GM23338 (cell line): ENCODE data around the gene TTC33. TPM values are rescaled to one million over a fixed set of nuclear protein-coding genes. Genes with fewer than 3 reads are reported as not detected.

Source experiments
- ATAC-seq: fragments of 200-7000 bp; cut with Tn5 transposase; 3 replicates; pipeline ENCODE4 v1.9.1; 2020
- DNase-seq: peaks from one replicate; pipeline ENCODE4 v3.0.0-alpha.2; 2015; ENCODE audit warnings: low spot score
- H2AFZ ChIP-seq: fragments of 200-600 bp; sonication (generic); 2 replicates; pipeline ENCODE4 v1.8.0; 2016; ENCODE audit warnings: antibody characterized with exemption, mild to moderate bottlenecking, moderate library complexity
- H3F3A ChIP-seq: fragments of 200-600 bp; sonication (generic); replicated peaks from 2 replicates; pipeline ENCODE4 v1.8.0; 2017; ENCODE audit warnings: antibody characterized with exemption, mixed run types, low read depth
- H3K27ac ChIP-seq: fragments of 200-600 bp; sonication (generic); 2 replicates; pipeline ENCODE4 v1.6.1; 2016; ENCODE audit warnings: low read depth
- H3K27me3 ChIP-seq: fragments of 200-600 bp; sonication (generic); 2 replicates; pipeline ENCODE4 v1.8.0; 2016; ENCODE audit warnings: mild to moderate bottlenecking, mixed run types, moderate library complexity; ENCODE audit not compliant: insufficient read depth
- H3K36me3 ChIP-seq: fragments of 200-600 bp; sonication (generic); 2 replicates; pipeline ENCODE4 v1.8.0; 2016; ENCODE audit warnings: mild to moderate bottlenecking; ENCODE audit not compliant: insufficient read depth
- H3K4me1 ChIP-seq: fragments of 200-600 bp; sonication (generic); 2 replicates; pipeline ENCODE4 v1.8.0; 2016; ENCODE audit warnings: mild to moderate bottlenecking, moderate library complexity; ENCODE audit not compliant: insufficient read depth
- H3K4me2 ChIP-seq: fragments of 200-600 bp; sonication (generic); 2 replicates; pipeline ENCODE4 v1.7.1; 2017; ENCODE audit warnings: mixed run types
- H3K4me3 ChIP-seq: fragments of 200-600 bp; sonication (generic); 2 replicates; pipeline ENCODE4 v1.6.1; 2016; ENCODE audit warnings: mixed run types
- H3K79me2 ChIP-seq: fragments of 200-600 bp; sonication (generic); replicated peaks from 2 replicates; pipeline ENCODE4 v1.8.0; 2017; ENCODE audit warnings: mild to moderate bottlenecking; ENCODE audit not compliant: insufficient read depth
- H3K9me2 ChIP-seq: fragments of 200-600 bp; sonication (generic); 2 replicates; pipeline ENCODE4 v1.8.0; 2017; ENCODE audit not compliant: insufficient read depth
- H4K20me1 ChIP-seq: fragments of 200-600 bp; sonication (generic); replicated peaks from 2 replicates; pipeline ENCODE4 v1.8.0; 2017; ENCODE audit warnings: mild to moderate bottlenecking; ENCODE audit not compliant: insufficient read depth
- H3K27ac Mint-ChIP-seq: 2 replicates; pipeline ENCODE4 v1.8.0; 2020; ENCODE audit warnings: inconsistent platforms, mild to moderate bottlenecking, moderate library complexity, mixed read lengths
- H3K27me3 Mint-ChIP-seq: 3 replicates; pipeline ENCODE4 v1.8.0; 2022; ENCODE audit warnings: low read depth, mild to moderate bottlenecking, moderate library complexity, mixed read lengths, inconsistent platforms; ENCODE audit not compliant: insufficient read depth, poor library complexity
- H3K36me3 Mint-ChIP-seq: 3 replicates; pipeline ENCODE4 v1.8.0; 2021; ENCODE audit warnings: low read depth, mild to moderate bottlenecking, inconsistent platforms, moderate library complexity, mixed read lengths
- H3K4me1 Mint-ChIP-seq: 3 replicates; pipeline ENCODE4 v1.8.0; 2020; ENCODE audit warnings: mild to moderate bottlenecking, inconsistent platforms, mixed read lengths
- H3K4me3 Mint-ChIP-seq: 3 replicates; pipeline ENCODE4 v1.8.0; 2021; ENCODE audit warnings: moderate library complexity, mild to moderate bottlenecking, inconsistent platforms, mixed read lengths
- H3K9me3 Mint-ChIP-seq: 3 replicates; pipeline ENCODE4 v1.8.0; 2020; ENCODE audit warnings: moderate library complexity, mild to moderate bottlenecking, inconsistent platforms, mixed read lengths
- EZH2 ChIP-seq: fragments of 200-600 bp; sonication (generic); IDR thresholded peaks from one replicate; pipeline ENCODE4 v1.8.0; 2017; ENCODE audit warnings: antibody characterized with exemption, mild to moderate bottlenecking, low read depth; ENCODE audit not compliant: unreplicated experiment
- EZH2phosphoT487 ChIP-seq: fragments of 200-600 bp; sonication (generic); IDR thresholded peaks from one replicate; pipeline ENCODE4 v1.8.1; 2018; ENCODE audit warnings: antibody characterized with exemption; ENCODE audit not compliant: unreplicated experiment
- JUNB ChIP-seq: IDR thresholded peaks from one replicate; pipeline ENCODE4 v1.6.1; 2016; ENCODE audit warnings: antibody characterized with exemption; ENCODE audit not compliant: unreplicated experiment
- NANOG ChIP-seq: IDR thresholded peaks from 2 replicates; pipeline ENCODE4 v1.6.1; 2016; ENCODE audit warnings: antibody characterized with exemption, borderline replicate concordance
- POLR2AphosphoS5 ChIP-seq: IDR thresholded peaks from 2 replicates; pipeline ENCODE4 v1.6.1; 2016; ENCODE audit warnings: antibody characterized with exemption, low read depth
- REST ChIP-seq: IDR thresholded peaks from one replicate; pipeline ENCODE4 v1.6.1; 2018; ENCODE audit warnings: antibody characterized with exemption; ENCODE audit not compliant: unreplicated experiment
- ZNF114 ChIP-seq: fragments of 250-450 bp; sonication (Bioruptor Pico); IDR thresholded peaks from 2 replicates; pipeline ENCODE4 v1.5.0; 2020; ENCODE audit warnings: mild to moderate bottlenecking, moderate library complexity
- ZNF462 ChIP-seq: fragments of 250-450 bp; sonication (Bioruptor Pico); IDR thresholded peaks from 2 replicates; pipeline ENCODE4 v1.5.0; 2020; ENCODE audit warnings: mild to moderate bottlenecking, moderate library complexity
- polyA plus RNA-seq: library from polyadenylated mRNA; unstranded; fragments of >200 nt; fragmentation: Nextera tagmentation; extraction: Ambion mirVana; gene quantifications from 2 replicates; pipeline ENCODE4 v1.2.1, GENCODE V29; 2016
- total RNA-seq: library from RNA; depleted of rRNA; stranded (reverse); fragments of >200 nt; shearing (Covaris generic); gene quantifications from 2 replicates; pipeline ENCODE4 v1.2.3, GENCODE V29; 2014
- TF ChIP-seq, protein P1 (sequence below): IDR thresholded peaks from 2 replicates; pipeline ENCODE4 v1.6.1; 2016; ENCODE audit warnings: antibody characterized with exemption

Gene TTC33
- total and polyA plus RNA-seq, 2 experiments from 2014 or later: 4.1 to 11.5 TPM

DNA sequence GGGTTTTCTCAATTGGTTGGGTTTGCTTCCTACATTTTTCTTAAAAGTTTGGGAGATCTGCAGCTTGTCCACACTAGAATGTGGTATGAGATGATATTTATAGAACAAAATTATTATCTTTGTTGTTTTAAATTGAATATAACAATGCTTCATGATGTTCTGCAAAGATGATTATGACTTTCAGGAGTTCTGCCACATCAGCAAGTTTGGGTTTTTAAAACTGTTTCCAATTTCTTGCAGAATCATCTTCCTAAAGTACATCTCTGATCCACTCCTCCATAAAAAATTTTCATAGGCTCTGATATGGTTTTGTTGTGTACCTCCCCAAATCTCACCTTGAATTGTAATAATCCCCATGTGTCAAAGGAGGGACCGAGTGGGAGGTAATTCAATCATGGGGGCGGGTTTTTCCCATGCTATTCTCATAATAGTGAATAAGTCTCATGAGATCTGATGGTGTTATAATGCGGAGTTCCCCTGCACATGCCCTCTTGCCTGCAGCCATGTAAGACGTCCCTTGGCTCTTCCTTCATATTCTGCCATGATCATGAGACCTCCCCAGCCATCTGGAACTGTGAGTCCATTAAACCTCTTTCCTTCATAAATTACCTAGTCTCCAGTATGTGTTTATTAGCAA is 195.2 kb downstream of the TTC33 start (continued):
- TF ChIP-seq REST: no peak
- no peak for TF ChIP-seq EZH2
- TF ChIP-seq JUNB: no peak
- no peak for TF ChIP-seq EZH2phosphoT487

DNA sequence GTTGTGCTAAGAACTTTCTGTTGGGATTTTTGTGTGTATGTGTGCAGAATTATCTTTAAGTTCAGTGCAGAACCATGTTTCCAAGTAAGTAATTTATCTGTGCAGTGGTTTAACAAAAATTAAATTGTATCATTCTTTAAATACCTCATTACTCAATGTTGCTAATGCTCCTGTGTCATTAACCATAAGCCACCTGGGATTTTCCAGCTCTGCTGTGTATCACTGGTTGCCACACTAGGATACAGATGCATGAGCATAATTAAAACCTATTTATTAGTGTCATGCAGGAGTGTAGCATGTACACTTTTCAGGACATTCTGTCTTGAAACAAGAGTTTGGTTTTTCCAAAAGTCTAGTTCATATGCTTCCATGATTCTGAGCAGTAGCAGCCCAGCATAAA is 196.5 kb downstream of the TTC33 start:
- TF ChIP-seq JUNB (no peak), ZNF114 (CRISPR knock-in tag) (no peak), POLR2AphosphoS5 (no peak), EZH2phosphoT487 (no peak), EZH2 (no peak), NANOG (no peak), ZNF462 (CRISPR knock-in tag) (no peak)
- TF ChIP-seq, protein P1, sequence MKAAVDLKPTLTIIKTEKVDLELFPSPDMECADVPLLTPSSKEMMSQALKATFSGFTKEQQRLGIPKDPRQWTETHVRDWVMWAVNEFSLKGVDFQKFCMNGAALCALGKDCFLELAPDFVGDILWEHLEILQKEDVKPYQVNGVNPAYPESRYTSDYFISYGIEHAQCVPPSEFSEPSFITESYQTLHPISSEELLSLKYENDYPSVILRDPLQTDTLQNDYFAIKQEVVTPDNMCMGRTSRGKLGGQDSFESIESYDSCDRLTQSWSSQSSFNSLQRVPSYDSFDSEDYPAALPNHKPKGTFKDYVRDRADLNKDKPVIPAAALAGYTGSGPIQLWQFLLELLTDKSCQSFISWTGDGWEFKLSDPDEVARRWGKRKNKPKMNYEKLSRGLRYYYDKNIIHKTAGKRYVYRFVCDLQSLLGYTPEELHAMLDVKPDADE: no peak
- no peak for DNase-seq
- Histone ChIP-seq H2AFZ (no peak overlapping the region), H3K79me2 (no peaks in the 10 kb centered on the region), H3K36me3 (no peaks in the 10 kb centered on the region), H3K27me3 (no peaks in the 10 kb centered on the region), H3K9me2 (no peaks in the 10 kb centered on the region), H3K4me2 (no peak overlapping the region), H3K27ac (no peak overlapping the region), H3K4me1 (peaks cover 2% of the 10 kb centered on the region; the same call in 1 of the 2 replicates), H3K4me3 (no peak overlapping the region), H3F3A (no peaks in the 10 kb centered on the region), H4K20me1 (no peaks in the 10 kb centered on the region)
- no peaks in the 10 kb centered on the region for H3K9me3 Mint-ChIP-seq
- no peaks in the 10 kb centered on the region for H3K36me3 Mint-ChIP-seq
- H3K4me1 Mint-ChIP-seq: peaks cover 3% of the 10 kb centered on the region; the same call in 2 of the 3 replicates
- no peak for ATAC-seq
- H3K4me3 Mint-ChIP-seq: no peak overlapping the region
- H3K27ac Mint-ChIP-seq: no peak overlapping the region
- H3K27me3 Mint-ChIP-seq: no peaks in the 10 kb centered on the region
